DOHH2 (cell line): ENCODE results near the gene ZXDB.
"Not testable (repeated sequence)": the region's sequence is repeated elsewhere in the genome, so short reads cannot be mapped to it uniquely, and the experiment has no call there.

Experiments
- H3F3A ChIP-seq: fragments of 200-600 bp; sonication (generic), shearing (Covaris generic); 2 replicates; pipeline ENCODE4 v1.6.0; 2016; ENCODE audit warnings: antibody characterized with exemption, mild to moderate bottlenecking; ENCODE audit not compliant: control insufficient read depth, insufficient read depth
- H3K27ac ChIP-seq: fragments of 200-600 bp; sonication (generic); 2 replicates; pipeline ENCODE4 v1.5.1; 2014; ENCODE audit warnings: low read depth, mild to moderate bottlenecking, low read length, moderate library complexity
- H3K27me3 ChIP-seq: fragments of 200-600 bp; sonication (generic); 2 replicates; pipeline ENCODE4 v1.6.1; 2014; ENCODE audit warnings: mild to moderate bottlenecking, low read length, mixed read lengths; ENCODE audit not compliant: control insufficient read depth
- H3K36me3 ChIP-seq: fragments of 200-600 bp; sonication (generic); 2 replicates; pipeline ENCODE4 v1.6.1; 2014; ENCODE audit warnings: mild to moderate bottlenecking, low read length, moderate library complexity, mixed read lengths; ENCODE audit not compliant: control insufficient read depth
- H3K4me1 ChIP-seq: fragments of 200-600 bp; sonication (generic); 2 replicates; pipeline ENCODE4 v1.6.1; 2014; ENCODE audit warnings: mild to moderate bottlenecking, low read length, mixed read lengths; ENCODE audit not compliant: control insufficient read depth
- H3K4me2 ChIP-seq: fragments of 200-600 bp; sonication (generic); 2 replicates; pipeline ENCODE4 v1.6.0; 2014; ENCODE audit warnings: mild to moderate bottlenecking, low read length, moderate library complexity
- H3K4me3 ChIP-seq: fragments of 200-600 bp; sonication (generic); 2 replicates; pipeline ENCODE4 v1.5.1; 2014; ENCODE audit warnings: mild to moderate bottlenecking, low read length, mixed read lengths
- H3K79me2 ChIP-seq: fragments of 200-600 bp; sonication (generic); 2 replicates; pipeline ENCODE4 v1.6.1; 2014; ENCODE audit warnings: mild to moderate bottlenecking, low read length, mixed read lengths; ENCODE audit not compliant: control insufficient read depth
- H3K9me2 ChIP-seq: fragments of 200-600 bp; sonication (generic); replicated peaks from 2 replicates; pipeline ENCODE4 v1.6.1; 2014; ENCODE audit warnings: mild to moderate bottlenecking, low read length, mixed read lengths; ENCODE audit not compliant: control insufficient read depth
- H3K9me3 ChIP-seq: fragments of 200-600 bp; sonication (generic); 2 replicates; pipeline ENCODE4 v1.6.1; 2014; ENCODE audit warnings: antibody characterized with exemption, low read length, mixed read lengths; ENCODE audit not compliant: control insufficient read depth, insufficient read depth
- H4K20me1 ChIP-seq: fragments of 200-600 bp; sonication (generic); 2 replicates; pipeline ENCODE4 v1.6.0; 2014; ENCODE audit warnings: low read depth, mild to moderate bottlenecking, antibody characterized with exemption, low read length, moderate library complexity; ENCODE audit not compliant: control insufficient read depth, insufficient read depth
- EZH2phosphoT487 ChIP-seq: fragments of 200-600 bp; sonication (generic); IDR thresholded peaks from 2 replicates; pipeline ENCODE4 v1.6.1; 2017; ENCODE audit warnings: borderline replicate concordance, mild to moderate bottlenecking, antibody characterized with exemption, low read length, moderate library complexity, mixed read lengths
- TF ChIP-seq, protein P1 (sequence below): fragments of 200-600 bp; sonication (generic); IDR thresholded peaks from one replicate; pipeline ENCODE4 v1.5.1; 2014; ENCODE audit warnings: antibody characterized with exemption, mild to moderate bottlenecking, low read depth, low read length; ENCODE audit not compliant: poor library complexity, severe bottlenecking

ZXDB gene

DNA sequence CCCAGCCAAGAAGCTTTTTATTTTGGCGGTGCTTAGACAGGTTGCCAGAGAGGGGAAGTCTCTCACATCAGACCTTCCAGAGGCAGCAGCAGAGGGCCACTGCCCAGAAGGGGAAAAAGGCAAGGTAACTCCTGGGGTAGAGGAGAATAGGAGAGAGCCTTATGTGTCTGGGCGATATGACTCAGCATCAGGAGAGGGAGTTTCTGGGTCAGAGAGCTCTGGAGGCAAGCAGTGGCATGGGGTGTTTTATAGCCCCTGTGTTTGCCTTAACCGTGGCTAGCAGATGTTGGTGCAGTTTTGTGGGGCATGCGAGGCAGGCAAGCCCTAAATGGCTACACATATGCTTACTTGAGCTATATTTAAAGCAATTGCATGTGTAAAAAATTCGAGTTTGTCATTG lies 8.3 kb upstream of the ZXDB start:
- Histone ChIP-seq H3K79me2 (no peaks in the 10 kb centered on the region), H3K4me3 (no peak overlapping the region), H3K27me3 (no peaks in the 10 kb centered on the region), H3F3A (no peaks in the 10 kb centered on the region), H3K27ac (no peak overlapping the region), H4K20me1 (no peaks in the 10 kb centered on the region), H3K4me1 (no peaks in the 10 kb centered on the region), H3K9me2 (no peaks in the 10 kb centered on the region), H3K36me3 (no peaks in the 10 kb centered on the region), H3K9me3 (no peaks in the 10 kb centered on the region), H3K4me2 (no peak overlapping the region)
- TF ChIP-seq, protein P1, sequence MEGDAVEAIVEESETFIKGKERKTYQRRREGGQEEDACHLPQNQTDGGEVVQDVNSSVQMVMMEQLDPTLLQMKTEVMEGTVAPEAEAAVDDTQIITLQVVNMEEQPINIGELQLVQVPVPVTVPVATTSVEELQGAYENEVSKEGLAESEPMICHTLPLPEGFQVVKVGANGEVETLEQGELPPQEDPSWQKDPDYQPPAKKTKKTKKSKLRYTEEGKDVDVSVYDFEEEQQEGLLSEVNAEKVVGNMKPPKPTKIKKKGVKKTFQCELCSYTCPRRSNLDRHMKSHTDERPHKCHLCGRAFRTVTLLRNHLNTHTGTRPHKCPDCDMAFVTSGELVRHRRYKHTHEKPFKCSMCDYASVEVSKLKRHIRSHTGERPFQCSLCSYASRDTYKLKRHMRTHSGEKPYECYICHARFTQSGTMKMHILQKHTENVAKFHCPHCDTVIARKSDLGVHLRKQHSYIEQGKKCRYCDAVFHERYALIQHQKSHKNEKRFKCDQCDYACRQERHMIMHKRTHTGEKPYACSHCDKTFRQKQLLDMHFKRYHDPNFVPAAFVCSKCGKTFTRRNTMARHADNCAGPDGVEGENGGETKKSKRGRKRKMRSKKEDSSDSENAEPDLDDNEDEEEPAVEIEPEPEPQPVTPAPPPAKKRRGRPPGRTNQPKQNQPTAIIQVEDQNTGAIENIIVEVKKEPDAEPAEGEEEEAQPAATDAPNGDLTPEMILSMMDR = no peak

DNA sequence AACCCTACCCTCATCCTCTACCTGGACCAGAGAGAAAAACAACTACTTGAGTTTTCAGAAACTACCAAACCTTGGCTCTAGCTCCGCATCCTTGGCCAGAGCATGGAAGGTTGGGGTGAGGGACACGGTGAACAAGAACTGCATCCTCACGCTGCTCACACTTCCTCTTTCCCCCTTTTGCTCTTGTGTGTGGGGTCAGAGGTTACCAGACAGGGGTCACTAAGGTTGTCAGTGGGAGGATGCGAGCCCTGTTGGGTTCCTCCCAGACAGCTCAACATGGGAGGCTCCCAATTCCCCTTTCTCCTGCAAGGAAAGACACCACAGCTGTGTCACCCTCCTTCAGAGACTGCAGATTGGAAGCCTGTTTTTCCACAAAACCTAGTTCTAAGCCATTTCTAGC lies 5.5 kb upstream of the ZXDB start:
- H4K20me1 ChIP-seq = no peaks in the 10 kb centered on the region
- peaks cover 7% of the 10 kb centered on the region for H3K4me1 ChIP-seq
- no peaks in the 10 kb centered on the region for H3K9me2 ChIP-seq
- H3K4me3 ChIP-seq = no peak overlapping the region
- no peaks in the 10 kb centered on the region for H3F3A ChIP-seq
- H3K27ac ChIP-seq = no peak overlapping the region
- no peak for TF ChIP-seq EZH2phosphoT487
- TF ChIP-seq, protein P1 = no peak
- no peaks in the 10 kb centered on the region for H3K9me3 ChIP-seq
- no peaks in the 10 kb centered on the region for H3K27me3 ChIP-seq
- H3K4me2 ChIP-seq = no peak overlapping the region
- peaks cover 7% of the 10 kb centered on the region for H3K79me2 ChIP-seq
- H3K36me3 ChIP-seq = no peaks in the 10 kb centered on the region

DNA sequence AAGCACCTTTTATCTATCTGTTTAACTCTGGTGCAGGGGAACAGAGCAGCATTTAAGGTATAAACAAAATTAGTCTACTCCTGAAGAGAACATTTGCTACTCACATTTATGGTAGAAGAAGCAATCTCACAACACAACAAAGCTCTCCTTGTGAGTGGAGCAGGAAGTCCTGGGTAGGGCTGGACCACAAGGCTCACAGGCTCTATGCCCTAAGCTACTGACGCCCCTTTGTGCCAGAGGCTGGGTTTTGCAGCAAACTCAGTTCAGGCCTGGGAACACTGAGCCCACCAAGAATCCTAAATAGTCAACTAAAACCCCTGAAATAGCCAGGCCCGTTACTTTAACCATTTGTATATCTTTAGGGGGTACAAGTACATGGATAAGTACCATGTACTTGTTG lies 4.7 kb upstream of the ZXDB start:
- Histone ChIP-seq H3K27ac (no peak overlapping the region), H4K20me1 (no peaks in the 10 kb centered on the region), H3K79me2 (peaks cover 10% of the 10 kb centered on the region), H3K36me3 (no peaks in the 10 kb centered on the region), H3K27me3 (no peaks in the 10 kb centered on the region), H3K9me3 (no peaks in the 10 kb centered on the region), H3K9me2 (no peaks in the 10 kb centered on the region), H3F3A (no peaks in the 10 kb centered on the region), H3K4me2 (no peak overlapping the region), H3K4me1 (peaks cover 8% of the 10 kb centered on the region), H3K4me3 (no peak overlapping the region)
- TF ChIP-seq, protein P1 = no peak
- no peak for TF ChIP-seq EZH2phosphoT487

DNA sequence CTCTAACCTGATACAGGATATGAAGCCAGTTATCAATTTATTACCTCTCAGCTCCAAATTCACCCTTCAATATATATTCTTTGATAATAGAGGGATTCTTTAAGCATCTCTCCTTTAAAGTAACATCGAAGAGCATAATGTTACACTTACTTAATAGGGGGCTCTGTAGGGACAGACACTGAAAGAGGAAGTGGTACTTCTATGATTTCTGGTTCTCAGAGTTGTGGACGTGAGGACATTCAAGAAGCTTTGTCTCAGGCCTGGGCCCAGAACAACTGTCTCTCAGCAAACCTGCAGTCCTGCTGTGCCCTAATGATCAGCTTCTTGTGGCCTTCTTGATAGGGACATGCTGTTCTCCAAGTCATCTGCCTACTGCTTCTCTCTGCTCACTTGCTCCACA lies 4.2 kb upstream of the ZXDB start:
- Histone ChIP-seq H4K20me1 (no peaks in the 10 kb centered on the region), H3K9me3 (no peaks in the 10 kb centered on the region), H3K4me3 (no peak overlapping the region), H3K27ac (no peak overlapping the region), H3K4me1 (peaks cover 8% of the 10 kb centered on the region), H3F3A (no peaks in the 10 kb centered on the region), H3K36me3 (no peaks in the 10 kb centered on the region), H3K27me3 (no peaks in the 10 kb centered on the region), H3K79me2 (peaks cover 11% of the 10 kb centered on the region), H3K9me2 (no peaks in the 10 kb centered on the region), H3K4me2 (no peak overlapping the region)
- TF ChIP-seq, protein P1 = no peak
- TF ChIP-seq EZH2phosphoT487 = no peak

DNA sequence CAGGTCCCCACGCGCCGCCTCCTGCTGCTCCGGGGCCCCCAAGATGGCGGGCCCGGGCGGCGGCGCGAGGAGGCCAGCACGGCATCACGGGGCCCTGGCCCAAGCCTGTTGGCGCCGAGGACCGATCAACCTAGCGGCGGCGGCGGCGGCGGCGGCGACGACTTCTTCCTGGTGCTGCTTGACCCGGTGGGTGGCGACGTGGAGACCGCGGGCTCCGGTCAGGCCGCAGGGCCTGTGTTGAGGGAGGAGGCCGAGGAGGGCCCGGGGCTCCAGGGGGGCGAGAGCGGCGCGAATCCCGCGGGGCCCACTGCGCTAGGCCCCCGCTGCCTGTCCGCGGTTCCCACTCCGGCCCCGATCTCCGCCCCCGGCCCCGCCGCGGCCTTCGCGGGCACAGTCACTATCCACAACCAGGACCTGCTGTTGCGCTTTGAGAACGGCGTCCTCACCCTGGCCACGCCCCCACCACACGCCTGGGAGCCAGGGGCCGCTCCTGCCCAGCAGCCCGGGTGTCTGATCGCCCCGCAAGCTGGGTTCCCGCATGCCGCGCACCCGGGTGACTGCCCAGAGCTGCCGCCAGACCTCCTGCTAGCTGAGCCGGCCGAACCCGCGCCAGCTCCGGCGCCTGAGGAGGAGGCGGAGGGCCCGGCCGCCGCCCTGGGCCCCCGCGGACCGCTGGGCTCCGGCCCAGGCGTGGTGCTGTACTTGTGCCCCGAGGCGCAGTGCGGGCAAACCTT lies 516 bp downstream of the ZXDB start:
- Histone ChIP-seq H3K4me2 (peak overlapping the region; percentile 58), H3K4me3 (peak overlapping the region; percentile 75), H3K79me2 (peaks cover 49% of the 10 kb centered on the region), H3K4me1 (peaks cover 17% of the 10 kb centered on the region)
- H3K27me3 ChIP-seq, H4K20me1 ChIP-seq, H3K9me2 ChIP-seq, H3K36me3 ChIP-seq, H3F3A ChIP-seq, H3K27ac ChIP-seq, H3K9me3 ChIP-seq: not testable (repeated sequence)
